Measurements from ENCODE around the gene TTLL13. TPM values are rescaled to one million over a fixed set of nuclear protein-coding genes. Genes with fewer than 3 reads are reported as not detected.
A peak's percentile ranks its signal among the peaks of the same experiment; 100 is the strongest.

Gene TTLL13
- total and polyA plus RNA-seq, 2 of the 4 experiments (the other 2 are of a cell fraction) = 0.10 TPM; not detected in 1

DNA sequence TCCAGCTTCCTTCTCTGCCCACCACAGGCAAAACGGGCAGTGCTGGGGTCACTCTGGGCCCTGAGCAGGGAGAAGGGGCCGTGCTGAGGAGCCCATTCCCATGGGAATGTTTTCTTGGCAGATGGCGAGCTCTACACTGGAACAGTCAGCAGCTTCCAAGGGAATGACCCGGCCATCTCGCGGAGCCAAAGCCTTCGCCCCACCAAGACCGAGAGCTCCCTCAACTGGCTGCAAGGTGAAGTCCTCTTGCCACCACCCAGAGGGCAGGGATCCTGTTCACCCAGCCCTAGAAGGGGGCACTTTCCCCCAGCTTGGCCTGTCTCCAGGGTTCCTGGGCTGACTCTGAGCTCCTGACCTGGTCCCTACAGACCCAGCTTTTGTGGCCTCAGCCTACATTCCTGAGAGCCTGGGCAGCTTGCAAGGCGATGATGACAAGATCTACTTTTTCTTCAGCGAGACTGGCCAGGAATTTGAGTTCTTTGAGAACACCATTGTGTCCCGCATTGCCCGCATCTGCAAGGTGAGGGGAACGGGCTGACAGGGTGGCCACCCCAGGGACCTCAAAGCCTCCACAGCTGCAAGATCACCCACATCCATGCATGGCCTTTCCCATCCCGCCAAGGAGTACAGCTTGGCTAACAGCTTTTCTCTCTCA is 28.0 kb upstream of the TTLL13 start:
- dilution Hi-C loops (cut with HindIII; ENCODE audit: low sequenced_read_pairs, unreplicated experiment) (no loop called here), in situ Hi-C loops (cut with MboI; ENCODE audit: low sequenced_read_pairs) (loop anchor here (10.0 kb wide), 1 partner anchor 327 kb away; the partner anchor contains the start of gene AP3S2), intact Hi-C loops (cut with micrococcal nuclease) (loop anchor here (1.0 to 10.0 kb wide), 2 partner anchors 137 to 323 kb away; no protein-coding TSS in a partner anchor)
- Histone ChIP-seq H3K23ac (ENCODE audit: low read depth, low read length) (no peak overlapping the region), H3K4me1 (ENCODE audit: control insufficient read depth, insufficient read depth, low read length) (peaks cover 3% of the 10 kb centered on the region; the same call in 1 of the 2 replicates), H4K5ac (ENCODE audit: low read depth, low read length) (no peak overlapping the region), H3K4me2 (ENCODE audit: low read depth, low read length) (no peak overlapping the region), H3K9ac (ENCODE audit: low read depth, low read length) (no peak overlapping the region), H3K4me3 (ENCODE audit: insufficient read depth, low read depth, low read length) (no peak overlapping the region), H4K91ac (ENCODE audit: insufficient read depth, low read depth, low read length) (no peak overlapping the region; the same call in 1 of the 2 replicates), H2BK5ac (ENCODE audit: low read depth, low read length, poor library complexity, severe bottlenecking) (no peak overlapping the region), H2BK120ac (ENCODE audit: low read depth, low read length) (no peak overlapping the region; the same call in 1 of the 2 replicates), H3K79me1 (ENCODE audit: low read depth in 1 of 2, low read length in 2 of 2) (peaks cover 3 to 4% of the 10 kb centered on the region in 2 experiments; a peak in 2 of 4 replicates), H3K9me1 (ENCODE audit: insufficient read depth, low read length) (no peaks in the 10 kb centered on the region), H3K56ac (ENCODE audit: extremely low read depth, insufficient read depth, low read length) (no peak overlapping the region), H3K14ac (replicated peaks; ENCODE audit: low read depth, low read length) (no peak overlapping the region), H4K8ac (ENCODE audit: low read depth in 2 of 2, low read length in 2 of 2) (no peak overlapping the region), H2AK5ac (ENCODE audit: low read depth, low read length) (peak overlapping the region; percentile 56; the same call in 1 of the 2 replicates), H2AFZ (replicated peaks; ENCODE audit: low read length, poor library complexity) (peak overlapping the region; percentile 68), H2BK20ac (ENCODE audit: low read depth, low read length) (no peak overlapping the region), H2AK9ac (replicated peaks; ENCODE audit: low read depth, low read length, poor library complexity) (peak overlapping the region; percentile 85), H4K20me1 (ENCODE audit: insufficient read depth, low read length) (no peaks in the 10 kb centered on the region), H3K4ac (ENCODE audit: low read depth, low read length) (peak overlapping the region; percentile 59), H3K18ac (ENCODE audit: low read depth, low read length) (no peak overlapping the region), H3K36me3 (ENCODE audit: control insufficient read depth, insufficient read depth, low read length) (peaks cover 27% of the 10 kb centered on the region), H3K27me3 (ENCODE audit: control insufficient read depth, insufficient read depth, low read length) (no peaks in the 10 kb centered on the region), H3K27ac (ENCODE audit: insufficient read depth, low read length) (no peak overlapping the region), H2BK15ac (ENCODE audit: low read depth, low read length) (no peak overlapping the region), H3K9me3 (ENCODE audit: control insufficient read depth, insufficient read depth, low read length) (no peaks in the 10 kb centered on the region)
- WGBS, 2 experiments (ENCODE audit: extremely low coverage in 2 of 2, insufficient read length in 1 of 2) = 23% methylated on average over 5 of the region's 14 CpGs; no CpG with 5 or more reads in 1 of the 2 experiments
- BruUV-seq (replicated peaks) = no TSS peak
- ATAC-seq (ENCODE audit: low read depth) (peak; percentile 98), DNase-seq (peak; percentile 86)
- POLR2A ChIA-PET (ENCODE audit: unreplicated experiment) = no interaction called here
- TF ChIP-seq RAD21 (IDR thresholded peaks at IDR 0.05; ENCODE audit: low read length) (peak; percentile 95), SMC3 (IDR thresholded peaks at IDR 0.05; ENCODE audit: low read depth, low read length) (peak; percentile 88), CEBPB (IDR thresholded peaks at IDR 0.05; ENCODE audit: low read depth, low read length) (no peak)
- TF ChIP-seq, protein P1, sequence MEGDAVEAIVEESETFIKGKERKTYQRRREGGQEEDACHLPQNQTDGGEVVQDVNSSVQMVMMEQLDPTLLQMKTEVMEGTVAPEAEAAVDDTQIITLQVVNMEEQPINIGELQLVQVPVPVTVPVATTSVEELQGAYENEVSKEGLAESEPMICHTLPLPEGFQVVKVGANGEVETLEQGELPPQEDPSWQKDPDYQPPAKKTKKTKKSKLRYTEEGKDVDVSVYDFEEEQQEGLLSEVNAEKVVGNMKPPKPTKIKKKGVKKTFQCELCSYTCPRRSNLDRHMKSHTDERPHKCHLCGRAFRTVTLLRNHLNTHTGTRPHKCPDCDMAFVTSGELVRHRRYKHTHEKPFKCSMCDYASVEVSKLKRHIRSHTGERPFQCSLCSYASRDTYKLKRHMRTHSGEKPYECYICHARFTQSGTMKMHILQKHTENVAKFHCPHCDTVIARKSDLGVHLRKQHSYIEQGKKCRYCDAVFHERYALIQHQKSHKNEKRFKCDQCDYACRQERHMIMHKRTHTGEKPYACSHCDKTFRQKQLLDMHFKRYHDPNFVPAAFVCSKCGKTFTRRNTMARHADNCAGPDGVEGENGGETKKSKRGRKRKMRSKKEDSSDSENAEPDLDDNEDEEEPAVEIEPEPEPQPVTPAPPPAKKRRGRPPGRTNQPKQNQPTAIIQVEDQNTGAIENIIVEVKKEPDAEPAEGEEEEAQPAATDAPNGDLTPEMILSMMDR (conservative IDR thresholded peaks at IDR 0.05; ENCODE audit: low read depth, low read length) = peak; percentile 89
- CTCF ChIA-PET = interaction anchor here (0.6 to 1.8 kb wide), 11 partner anchors 9 to 308 kb away, joined by 3 to 11 read pairs (median 4); partner anchors contain the start of genes CIB1, GDPGP1 and SEMA4B

Measured in IMR-90 (cell line).